HG03342 (cell line): ENCODE measurements around the gene CYP24A1.
"Not testable (repeated sequence)": the region's sequence is repeated elsewhere in the genome, so short reads cannot be mapped to it uniquely, and the experiment has no call there.

Experiments used
- ATAC-seq: cut with Tn5 transposase; IDR thresholded peaks from one replicate; pipeline ENCODE4 v1.9.1; 2021; ENCODE audit warnings: mild to moderate bottlenecking, moderate library complexity; ENCODE audit not compliant: unreplicated experiment

CYP24A1 gene

GRCh38 chr20:54138427-54138826 lies 35.4 kb downstream of the CYP24A1 start:
- no peak for ATAC-seq

- ATAC-seq = no peak
These were observed 36.7 kb downstream of the CYP24A1 start for GRCh38 chr20:54137115-54137514.

GRCh38 chr20:54134445-54135220 lies 39.2 kb downstream of the CYP24A1 start:
- no peak for ATAC-seq

GRCh38 chr20:54133434-54134427 lies 40.1 kb downstream of the CYP24A1 start:
- ATAC-seq = no peak

- ATAC-seq = no peak
These were observed 41.0 kb downstream of the CYP24A1 start for GRCh38 chr20:54132612-54133433.

GRCh38 chr20:54131675-54132611 lies 41.8 kb downstream of the CYP24A1 start:
- no peak for ATAC-seq

- not testable (repeated sequence) for ATAC-seq
These were observed 42.7 kb downstream of the CYP24A1 start for GRCh38 chr20:54131125-54131524.

GRCh38 chr20:54129350-54129749 lies 44.4 kb downstream of the CYP24A1 start:
- ATAC-seq = no peak

GRCh38 chr20:54127855-54128574 lies 45.8 kb downstream of the CYP24A1 start:
- ATAC-seq = no peak

GRCh38 chr20:54126806-54127655 lies 46.8 kb downstream of the CYP24A1 start:
- no peak for ATAC-seq

GRCh38 chr20:54126328-54126727 lies 47.5 kb downstream of the CYP24A1 start:
- ATAC-seq = not testable (repeated sequence)

GRCh38 chr20:54123587-54124180 lies 50.1 kb downstream of the CYP24A1 start:
- no peak for ATAC-seq

- no peak for ATAC-seq
These were observed 50.9 kb downstream of the CYP24A1 start for GRCh38 chr20:54122681-54123586.

- no peak for ATAC-seq
These were observed 51.6 kb downstream of the CYP24A1 start for GRCh38 chr20:54122189-54122588.

- ATAC-seq = no peak
These were observed 54.0 kb downstream of the CYP24A1 start for GRCh38 chr20:54119744-54120143.

- no peak for ATAC-seq
These were observed 55.4 kb downstream of the CYP24A1 start for GRCh38 chr20:54118220-54119001.
